PFSK-1 (cell line): ENCODE results near the gene TTC3.

Experiments used
- POLR2AphosphoS5 ChIP-seq: IDR thresholded peaks from 2 replicates; pipeline ENCODE4 v1.6.1; 2012; ENCODE audit warnings: low read depth, mild to moderate bottlenecking, control low read depth, low read length, moderate library complexity
- REST ChIP-seq, 2 experiments: IDR thresholded peaks; 2 replicates each; pipeline versions ENCODE4 v1.6.1 to v1.8.0; 2011 to 2012; ENCODE audit warnings: low read depth in 2 of 2, low read length in 2 of 2, control low read depth in 1 of 2, inconsistent platforms in 1 of 2, mild to moderate bottlenecking in 1 of 2, moderate library complexity in 1 of 2; ENCODE audit not compliant: insufficient read depth in 1 of 2
- SIN3A ChIP-seq: IDR thresholded peaks from 2 replicates; pipeline ENCODE4 v1.6.1; 2012; ENCODE audit warnings: mild to moderate bottlenecking, low read length, moderate library complexity, borderline replicate concordance; ENCODE audit not compliant: insufficient read depth

DNA sequence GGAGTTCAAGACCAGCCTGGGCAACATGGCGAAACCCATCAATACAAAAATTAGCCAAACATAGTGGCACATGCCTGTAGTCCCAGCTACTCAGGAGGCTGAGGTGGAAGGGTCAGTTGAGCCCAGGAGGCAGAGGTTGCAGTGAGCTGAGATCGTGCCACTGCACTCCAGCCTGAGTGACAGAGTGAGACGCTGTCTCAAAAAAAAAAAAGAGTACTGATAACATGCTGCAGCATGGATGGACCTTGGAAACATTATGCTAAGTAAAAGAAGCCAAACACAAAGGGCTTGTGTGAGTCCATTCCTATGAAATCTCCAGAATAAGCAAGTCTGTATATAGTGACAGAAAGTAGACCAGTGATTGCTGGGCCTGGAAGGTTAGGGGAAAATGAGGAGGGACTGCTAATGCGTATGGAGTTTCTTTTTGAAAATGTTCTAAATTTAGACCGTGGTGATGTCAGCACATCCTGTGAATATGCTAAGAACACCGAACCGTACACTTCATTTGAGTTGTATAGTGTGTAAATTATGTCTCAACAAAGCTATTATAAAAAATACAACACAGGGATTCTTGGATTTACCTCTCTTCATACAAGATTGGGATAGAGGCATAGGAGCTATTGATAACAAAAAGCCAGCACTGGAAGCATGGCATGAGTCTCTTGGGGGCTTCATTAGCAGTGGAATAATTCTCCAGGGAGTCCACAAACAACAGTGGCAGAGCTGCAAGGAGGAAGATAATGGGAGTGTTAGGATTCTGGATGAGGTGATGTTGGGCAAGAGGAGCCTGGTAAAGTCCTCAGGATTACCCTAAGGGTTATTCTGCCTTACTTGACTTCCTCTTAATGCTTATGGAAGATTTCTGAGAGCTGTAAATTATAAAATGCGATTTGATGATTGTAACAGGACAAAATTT, 73.5 kb downstream of the TTC3 start:
- no peak for TF ChIP-seq SIN3A
- TF ChIP-seq POLR2AphosphoS5 = no peak
- TF ChIP-seq REST (IDR thresholded peaks at IDR 0.05; ENCODE audit: insufficient read depth in 1 of 2, low read depth in 2 of 2, low read length in 2 of 2) = no peak
